ENCODE data around the gene PLXND1. TPM values are rescaled to one million over a fixed set of nuclear protein-coding genes. Genes with fewer than 3 reads are reported as not detected.

Gene PLXND1
- total RNA-seq, 1 donor from 2014 or later = 96.5 TPM

DNA sequence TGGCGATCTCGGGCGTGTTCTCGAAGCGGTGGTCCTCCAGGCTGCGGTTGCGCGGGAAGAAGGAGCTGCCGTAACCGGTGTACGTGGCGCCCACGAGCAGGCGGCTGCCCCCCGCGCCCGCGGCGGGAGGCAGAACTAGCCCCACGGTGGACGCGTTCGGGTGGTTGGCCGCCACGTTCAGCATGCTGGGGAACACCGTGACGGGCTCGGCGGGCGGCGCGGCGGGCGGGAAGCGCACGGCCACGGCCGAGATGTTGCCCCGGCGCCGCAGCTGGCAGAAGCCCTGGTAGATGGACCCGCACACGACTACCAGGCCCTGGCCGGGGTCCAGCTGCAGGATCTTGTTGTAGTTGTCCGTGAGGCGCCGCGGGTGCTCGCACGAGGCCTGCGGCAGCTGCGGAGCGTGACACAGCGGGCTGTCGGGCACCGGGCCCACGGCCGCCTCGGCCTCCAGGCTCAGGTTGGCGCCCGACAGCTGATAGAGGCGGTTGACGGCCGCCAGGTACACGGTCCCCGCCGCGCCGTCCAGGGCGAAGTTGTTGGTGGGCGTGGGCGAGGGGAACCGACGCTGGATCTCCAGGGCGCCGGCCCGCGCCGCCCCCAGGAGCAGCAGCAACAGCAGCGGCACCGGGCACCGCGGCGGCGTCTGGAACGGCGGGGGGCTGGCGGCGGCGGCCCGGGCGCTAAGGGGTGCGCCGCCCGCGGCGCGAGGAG lies 397 bp downstream of the PLXND1 start:
- Histone ChIP-seq H3K9me3 (no peaks in the 10 kb centered on the region), H3K27ac (peak overlapping the region; percentile 91), H3K4me3 (peak overlapping the region; percentile 68 to 80), H3K36me3 (no peaks in the 10 kb centered on the region), H3K27me3 (no peaks in the 10 kb centered on the region), H3K4me1 (peaks cover 60% of the 10 kb centered on the region)
- peak in 1 of 2 donors; percentile 18 for TF ChIP-seq POLR2A (IDR thresholded peaks at IDR 0.05)
- peak in 1 of 2 donors; percentile 51 for TF ChIP-seq POLR2AphosphoS5 (IDR thresholded peaks at IDR 0.05; ENCODE audit: insufficient read depth in 1 of 2, low read depth in 1 of 2)
- no peak for TF ChIP-seq CTCF (IDR thresholded peaks at IDR 0.05)
- DNase-seq (ENCODE audit: extremely low spot score in 2 of 2) = no peak
- intact Hi-C loops (cut with DNase I) = loop anchor here (2.0 to 5.0 kb wide), 2 partner anchors 45 to 164 kb away; partner anchors contain the start of gene IFT122

DNA sequence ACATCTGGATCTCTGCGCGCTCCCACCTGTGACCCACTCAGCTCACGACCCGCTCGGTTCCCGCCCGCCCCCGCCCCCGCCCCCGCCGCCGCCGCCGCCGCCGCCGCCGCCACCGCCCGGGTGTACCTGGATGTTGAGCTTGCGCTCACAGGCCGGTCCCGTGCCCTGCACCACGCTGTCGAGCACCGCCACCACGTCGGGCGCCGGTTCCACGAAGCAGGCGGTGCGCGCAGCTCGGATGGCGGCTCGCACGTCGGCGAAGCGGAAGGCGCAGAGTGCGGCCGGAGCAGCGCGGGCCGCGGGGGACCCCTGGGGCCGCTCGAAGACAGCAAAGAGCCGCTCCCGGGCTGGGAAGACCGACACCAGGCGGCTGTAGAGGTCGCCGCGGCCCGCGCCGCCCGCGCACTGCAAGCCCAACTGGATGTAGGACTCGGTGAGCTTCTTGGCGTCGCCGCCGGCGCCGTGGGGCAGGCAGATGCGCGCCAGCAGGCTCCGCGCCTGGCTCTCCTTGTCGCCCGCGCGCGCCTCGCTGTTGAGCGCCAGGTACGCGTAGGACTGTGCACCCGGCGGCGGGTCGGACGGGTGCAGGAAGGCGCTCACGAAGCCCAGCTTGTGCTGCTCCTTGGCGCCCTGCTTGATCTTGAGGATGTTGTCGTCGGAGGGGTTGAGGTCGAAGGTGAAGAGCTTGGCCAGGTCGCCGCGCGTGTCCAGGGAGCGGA lies 1.1 kb downstream of the PLXND1 start:
- H3K27ac ChIP-seq = peak overlapping the region; percentile 91
- no peaks in the 10 kb centered on the region for H3K9me3 ChIP-seq
- peaks cover 65% of the 10 kb centered on the region for H3K4me1 ChIP-seq
- TF ChIP-seq POLR2AphosphoS5 (IDR thresholded peaks at IDR 0.05; ENCODE audit: insufficient read depth in 1 of 2, low read depth in 1 of 2) (no peak), CTCF (IDR thresholded peaks at IDR 0.05) (no peak), POLR2A (IDR thresholded peaks at IDR 0.05) (no peak)
- intact Hi-C loops (cut with DNase I) = loop anchor here (2.0 to 5.0 kb wide), 2 partner anchors 45 to 163 kb away; partner anchors contain the start of gene IFT122
- H3K4me3 ChIP-seq = peak overlapping the region; percentile 68 to 80
- H3K36me3 ChIP-seq = no peaks in the 10 kb centered on the region
- DNase-seq (ENCODE audit: extremely low spot score in 2 of 2) = no peak
- H3K27me3 ChIP-seq = no peaks in the 10 kb centered on the region

DNA sequence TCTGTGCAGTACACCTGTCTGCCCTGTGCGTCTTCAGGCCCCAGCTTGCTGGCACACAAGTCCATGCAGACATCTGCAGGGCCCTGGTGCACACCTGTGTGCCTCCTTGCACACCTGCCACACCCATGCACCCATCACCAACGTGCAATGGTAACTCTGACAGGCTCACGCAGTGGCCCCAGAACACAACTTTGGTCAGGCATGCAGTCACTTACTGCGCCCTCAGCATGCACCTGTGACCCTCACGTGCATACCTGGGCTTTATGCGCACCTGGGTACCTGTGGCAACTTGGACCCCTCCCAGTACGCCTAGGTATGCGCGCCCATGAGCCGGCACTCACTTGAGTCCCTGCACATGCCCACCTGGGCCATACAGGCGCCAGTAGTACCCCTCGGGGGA lies 1.7 kb downstream of the PLXND1 start:
- Histone ChIP-seq H3K27me3 (no peaks in the 10 kb centered on the region), H3K4me3 (peak overlapping the region; percentile 68 to 80), H3K27ac (peak overlapping the region; percentile 91), H3K4me1 (peaks cover 71% of the 10 kb centered on the region), H3K36me3 (no peaks in the 10 kb centered on the region), H3K9me3 (no peaks in the 10 kb centered on the region)
- no peak for DNase-seq (ENCODE audit: extremely low spot score in 2 of 2)
- TF ChIP-seq POLR2AphosphoS5 (IDR thresholded peaks at IDR 0.05; ENCODE audit: insufficient read depth in 1 of 2, low read depth in 1 of 2) = no peak
- no peak for TF ChIP-seq POLR2A (IDR thresholded peaks at IDR 0.05)
- TF ChIP-seq CTCF (IDR thresholded peaks at IDR 0.05) = no peak
- intact Hi-C loops (cut with DNase I) = loop anchor here (2.0 to 5.0 kb wide), 2 partner anchors 44 to 162 kb away; partner anchors contain the start of gene IFT122

DNA sequence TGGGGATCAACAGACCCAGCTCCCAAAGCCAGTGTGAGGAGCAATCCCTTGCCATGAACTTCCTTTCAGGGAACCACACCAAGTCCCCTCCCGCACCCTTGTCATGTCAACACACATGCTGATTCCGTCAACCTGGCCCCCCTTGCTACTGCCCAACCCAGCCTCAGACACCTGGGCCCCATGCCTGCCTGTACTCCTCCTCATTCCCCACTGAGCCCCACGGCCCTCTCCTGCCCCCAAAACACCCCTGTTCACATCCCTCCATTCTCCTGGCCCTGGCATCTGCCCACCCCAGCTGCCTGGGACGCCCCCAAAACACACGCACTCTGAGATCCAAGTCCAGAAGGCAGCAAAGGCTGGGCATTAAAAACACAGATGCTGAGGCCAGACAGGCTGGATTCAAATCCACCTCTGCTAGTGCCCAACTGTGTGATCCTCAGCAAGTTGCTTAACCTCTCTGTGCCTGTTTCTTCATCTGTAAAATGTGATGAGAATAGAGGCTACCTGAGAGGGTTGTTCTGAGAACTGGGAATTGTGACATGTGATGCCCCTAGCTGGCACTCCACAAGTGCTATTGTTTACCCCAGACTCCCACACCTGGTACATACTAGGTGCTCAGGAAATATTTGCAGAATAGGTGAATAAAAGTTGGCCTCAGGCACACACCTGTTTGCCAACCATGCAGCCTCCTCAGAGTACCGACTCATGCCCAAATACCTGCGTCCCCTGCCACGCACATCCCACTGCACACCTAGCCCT lies 2.3 kb downstream of the PLXND1 start:
- intact Hi-C loops (cut with DNase I) = loop anchor here (2.0 kb wide), 1 partner anchor 43 kb away; no protein-coding TSS in a partner anchor
- Histone ChIP-seq H3K36me3 (no peaks in the 10 kb centered on the region), H3K27ac (peak overlapping the region; percentile 91), H3K4me3 (peak overlapping the region; percentile 68 to 80), H3K4me1 (peaks cover 76% of the 10 kb centered on the region), H3K27me3 (no peaks in the 10 kb centered on the region), H3K9me3 (no peaks in the 10 kb centered on the region)
- TF ChIP-seq POLR2AphosphoS5 (IDR thresholded peaks at IDR 0.05; ENCODE audit: insufficient read depth in 1 of 2, low read depth in 1 of 2) (no peak), CTCF (IDR thresholded peaks at IDR 0.05) (no peak), POLR2A (IDR thresholded peaks at IDR 0.05) (no peak)
- no peak for DNase-seq (ENCODE audit: extremely low spot score in 2 of 2)
